Activated CD8-positive, alpha-beta memory T cell treated with anti-CD3 and anti-CD28 coated beads for 4 hours (primary cell): ENCODE measurements around the gene DIPK1A.

Experiments used
- DNase-seq, 2 donors: peaks; one replicate each; pipeline ENCODE4 v3.0.0-alpha.2; 2020; ENCODE audit warnings: low read depth in 2 of 2

DIPK1A gene

GRCh38 chr1:92877792-92878191 is 83.5 kb downstream of the DIPK1A start:
- no peak for DNase-seq

- DNase-seq = no peak
Measured at GRCh38 chr1:92877081-92877711, 84.1 kb downstream of the DIPK1A start.

GRCh38 chr1:92876351-92876750 is 84.9 kb downstream of the DIPK1A start:
- no peak for DNase-seq

GRCh38 chr1:92874987-92875386 is 86.3 kb downstream of the DIPK1A start:
- DNase-seq = no peak

GRCh38 chr1:92872719-92873118 is 88.5 kb downstream of the DIPK1A start:
- DNase-seq = no peak

- no peak for DNase-seq
Measured at GRCh38 chr1:92870591-92870990, 90.7 kb downstream of the DIPK1A start.

- no peak for DNase-seq
Measured at GRCh38 chr1:92864131-92864530, 97.1 kb downstream of the DIPK1A start.

- no peak for DNase-seq
Measured at GRCh38 chr1:92862605-92863004, 98.7 kb downstream of the DIPK1A start.

GRCh38 chr1:92859400-92860039 is 101.7 kb downstream of the DIPK1A start:
- no peak for DNase-seq

- peak; percentile 24 to 36 for DNase-seq
Measured at GRCh38 chr1:92858564-92859399, 102.5 kb downstream of the DIPK1A start.

GRCh38 chr1:92857817-92858216 is 103.4 kb downstream of the DIPK1A start:
- no peak for DNase-seq

- DNase-seq = no peak
Measured at GRCh38 chr1:92855236-92855635, 106.0 kb downstream of the DIPK1A start.

- no peak for DNase-seq
Measured at GRCh38 chr1:92854101-92854785, 107.0 kb downstream of the DIPK1A start.

GRCh38 chr1:92853299-92853698 is 108.0 kb downstream of the DIPK1A start:
- no peak for DNase-seq

- DNase-seq = no peak
Measured at GRCh38 chr1:92851729-92852128, 109.5 kb downstream of the DIPK1A start.

- DNase-seq = no peak
Measured at GRCh38 chr1:92850019-92850418, 111.2 kb downstream of the DIPK1A start.

GRCh38 chr1:92848201-92848600 is 113.1 kb downstream of the DIPK1A start:
- DNase-seq = no peak

- DNase-seq = no peak
Measured at GRCh38 chr1:92845908-92846307, 115.4 kb downstream of the DIPK1A start.

GRCh38 chr1:92844439-92844838 is 116.8 kb downstream of the DIPK1A start:
- DNase-seq = no peak

- no peak for DNase-seq
Measured at GRCh38 chr1:92843429-92844352, 117.6 kb downstream of the DIPK1A start.

- no peak for DNase-seq
Measured at GRCh38 chr1:92843046-92843423, 118.2 kb downstream of the DIPK1A start.
